Neural crest cell (in vitro differentiated cells): ENCODE results near the gene FAM217B. TPM values are rescaled to one million over a fixed set of nuclear protein-coding genes. Genes with fewer than 3 reads are reported as not detected.

Experiments
- DNase-seq: peaks from one replicate; pipeline ENCODE4 v3.0.0; 2021; ENCODE audit warnings: low read depth, mixed read lengths, low spot score
- H3K27ac Mint-ChIP-seq: one replicate; pipeline ENCODE4 v1.8.0; 2021; ENCODE audit warnings: mild to moderate bottlenecking, mixed read lengths; ENCODE audit not compliant: unreplicated experiment
- H3K27me3 Mint-ChIP-seq: 2 replicates; pipeline ENCODE4 v1.8.0; 2021; ENCODE audit warnings: low read depth, mild to moderate bottlenecking, mixed read lengths
- H3K36me3 Mint-ChIP-seq: 2 replicates; pipeline ENCODE4 v1.8.0; 2021; ENCODE audit warnings: low read depth, mild to moderate bottlenecking, mixed read lengths
- H3K4me1 Mint-ChIP-seq: 2 replicates; pipeline ENCODE4 v1.8.0; 2021; ENCODE audit warnings: mixed read lengths
- H3K4me3 Mint-ChIP-seq: one replicate; pipeline ENCODE4 v1.8.0; 2021; ENCODE audit warnings: mild to moderate bottlenecking, mixed read lengths
- H3K9me3 Mint-ChIP-seq: 2 replicates; pipeline ENCODE4 v1.8.0; 2021; ENCODE audit warnings: mixed read lengths
- CTCF ChIP-seq: fragments of 200-600 bp; sonication (generic); conservative IDR thresholded peaks from 2 replicates; pipeline ENCODE4 v1.5.0; 2021; ENCODE audit warnings: antibody characterized with exemption, mild to moderate bottlenecking
- total RNA-seq: library from RNA; stranded (reverse); gene quantifications from 2 replicates; pipeline ENCODE4 v1.2.1, GENCODE V29; 2021

The FAM217B gene
- total RNA-seq, 1 donor from 2014 or later = 47.9 TPM

- DNase-seq = no peak
- Mint-ChIP-seq H3K27me3 (no peaks in the 10 kb centered on the region), H3K36me3 (no peaks in the 10 kb centered on the region), H3K9me3 (no peaks in the 10 kb centered on the region), H3K4me1 (peaks cover 8% of the 10 kb centered on the region), H3K27ac (no peak overlapping the region), H3K4me3 (no peak overlapping the region)
- TF ChIP-seq CTCF = no peak
Observed at GRCh38 chr20:59958626-59959025, 18.4 kb downstream of the FAM217B start.

- H3K27me3 Mint-ChIP-seq = no peaks in the 10 kb centered on the region
- no peaks in the 10 kb centered on the region for H3K36me3 Mint-ChIP-seq
- DNase-seq = no peak
- H3K9me3 Mint-ChIP-seq = no peaks in the 10 kb centered on the region
- no peak overlapping the region for H3K27ac Mint-ChIP-seq
- TF ChIP-seq CTCF = no peak
- H3K4me1 Mint-ChIP-seq = peaks cover 10% of the 10 kb centered on the region
- no peak overlapping the region for H3K4me3 Mint-ChIP-seq
Observed at GRCh38 chr20:59961423-59961822, 21.2 kb downstream of the FAM217B start.

- Mint-ChIP-seq H3K27me3 (no peaks in the 10 kb centered on the region), H3K9me3 (no peaks in the 10 kb centered on the region)
Observed at GRCh38 chr20:59962155-59962554, 22.0 kb downstream of the FAM217B start.

GRCh38 chr20:59966428-59966827, 26.2 kb downstream of the FAM217B start:
- no peaks in the 10 kb centered on the region for H3K27me3 Mint-ChIP-seq
- no peak for TF ChIP-seq CTCF
- H3K9me3 Mint-ChIP-seq = no peaks in the 10 kb centered on the region
- H3K27ac Mint-ChIP-seq = no peak overlapping the region
- no peaks in the 10 kb centered on the region for H3K36me3 Mint-ChIP-seq
- H3K4me1 Mint-ChIP-seq = peaks cover 8% of the 10 kb centered on the region
- H3K4me3 Mint-ChIP-seq = no peak overlapping the region
- DNase-seq = no peak

More at GRCh38 chr20:59962155-59962554, 22.0 kb downstream of the FAM217B start:
- Mint-ChIP-seq H3K27ac (no peak overlapping the region), H3K36me3 (no peaks in the 10 kb centered on the region), H3K4me3 (no peak overlapping the region), H3K4me1 (peaks cover 16% of the 10 kb centered on the region)
- no peak for DNase-seq
- no peak for TF ChIP-seq CTCF

GRCh38 chr20:59971428-59971827, 31.2 kb downstream of the FAM217B start:
- Mint-ChIP-seq H3K4me1 (peaks cover 7% of the 10 kb centered on the region), H3K4me3 (no peak overlapping the region), H3K9me3 (peaks cover 2% of the 10 kb centered on the region), H3K27me3 (no peaks in the 10 kb centered on the region), H3K27ac (no peak overlapping the region), H3K36me3 (no peaks in the 10 kb centered on the region)
- no peak for DNase-seq
- TF ChIP-seq CTCF = no peak
